GM12878 (cell line): Measurements from ENCODE around the gene MYLK3. TPM values are rescaled to one million over a fixed set of nuclear protein-coding genes. Genes with fewer than 3 reads are reported as not detected.
A peak's percentile ranks its signal among the peaks of the same experiment; 100 is the strongest.

Experiments
- BHLHE40 ChIP-seq, 2 experiments: fragments of 450-650 bp in 1 of 2; IDR thresholded peaks; 2 replicates each; pipeline ENCODE4 v1.6.1; 2011 to 2017; ENCODE audit warnings: low read depth in 2 of 2, borderline replicate concordance in 1 of 2, improper control_type of control experiment in 1 of 2, low read length in 1 of 2, mild to moderate bottlenecking in 1 of 2
- BMI1 ChIP-seq: fragments of 450-650 bp; IDR thresholded peaks from 2 replicates; pipeline ENCODE4 v1.6.1; 2016; ENCODE audit warnings: mild to moderate bottlenecking, moderate library complexity, borderline replicate concordance
- CBFB ChIP-seq: IDR thresholded peaks from 2 replicates; pipeline ENCODE4 v1.6.1; 2016; ENCODE audit warnings: antibody characterized with exemption, low read depth
- DPF2 ChIP-seq: fragments of 450-650 bp; IDR thresholded peaks from 2 replicates; pipeline ENCODE4 v1.6.1; 2017; ENCODE audit warnings: mild to moderate bottlenecking
- EP300 ChIP-seq, 2 experiments: fragments of 150-350 bp in 1 of 2; IDR thresholded peaks; 2 replicates each; pipeline ENCODE4 v1.6.1; 2011 to 2012; ENCODE audit warnings: low read depth in 2 of 2, low read length in 2 of 2, borderline replicate concordance in 1 of 2, improper control_type of control experiment in 1 of 2, inconsistent platforms in 1 of 2; ENCODE audit not compliant: control insufficient read depth in 1 of 2
- ESRRA ChIP-seq: IDR thresholded peaks from 2 replicates; pipeline ENCODE4 v1.6.1; 2012; ENCODE audit warnings: mild to moderate bottlenecking, low read length, improper control_type of control experiment
- GABPA ChIP-seq: IDR thresholded peaks from 2 replicates; pipeline ENCODE4 v1.6.1; 2014; ENCODE audit warnings: antibody characterized with exemption, low read depth, mild to moderate bottlenecking, inconsistent platforms
- HCFC1 ChIP-seq: fragments of 150-350 bp; IDR thresholded peaks from 2 replicates; pipeline ENCODE4 v1.6.1; 2014; ENCODE audit warnings: low read length
- HDAC2 ChIP-seq: fragments of 200-600 bp; sonication (generic); IDR thresholded peaks from 2 replicates; pipeline ENCODE4 v1.6.1; 2017
- HDAC6 ChIP-seq: fragments of 200-600 bp; sonication (generic); IDR thresholded peaks from one replicate; pipeline ENCODE4 v1.8.0; 2017; ENCODE audit warnings: antibody characterized with exemption; ENCODE audit not compliant: unreplicated experiment
- HDGF ChIP-seq: fragments of 450-650 bp; IDR thresholded peaks from 2 replicates; pipeline ENCODE4 v1.6.1; 2016; ENCODE audit warnings: antibody characterized with exemption
- IKZF2 ChIP-seq, 2 experiments: fragments of 450-650 bp; IDR thresholded peaks; 2 replicates each; pipeline ENCODE4 v1.6.1; 2017; ENCODE audit warnings: mild to moderate bottlenecking in 2 of 2, moderate library complexity in 2 of 2
- JUNB ChIP-seq: IDR thresholded peaks from 2 replicates; pipeline ENCODE4 v1.6.1; 2016; ENCODE audit warnings: antibody characterized with exemption, mild to moderate bottlenecking
- KDM1A ChIP-seq: fragments of 200-600 bp; sonication (generic); IDR thresholded peaks from 2 replicates; pipeline ENCODE4 v1.6.1; 2016; ENCODE audit warnings: borderline replicate concordance
- MEF2B ChIP-seq: fragments of 450-650 bp; IDR thresholded peaks from 2 replicates; pipeline ENCODE4 v1.6.1; 2018; ENCODE audit warnings: mild to moderate bottlenecking, moderate library complexity; ENCODE audit not compliant: partially characterized antibody, poor library complexity, severe bottlenecking
- MXI1 ChIP-seq: fragments of 150-350 bp; IDR thresholded peaks from 2 replicates; pipeline ENCODE4 v1.6.1; 2011; ENCODE audit warnings: low read depth, mild to moderate bottlenecking, inconsistent platforms, low read length, improper control_type of control experiment
- NFIC ChIP-seq: IDR thresholded peaks from 2 replicates; pipeline ENCODE4 v1.6.1; 2012; ENCODE audit warnings: low read depth, mild to moderate bottlenecking, inconsistent platforms, low read length, moderate library complexity
- NKRF ChIP-seq: fragments of 450-650 bp; conservative IDR thresholded peaks from 2 replicates; pipeline ENCODE4 v1.6.1; 2017; ENCODE audit warnings: mild to moderate bottlenecking, moderate library complexity
- PKNOX1 ChIP-seq: fragments of 450-650 bp; IDR thresholded peaks from 2 replicates; pipeline ENCODE4 v1.6.1; 2016; ENCODE audit warnings: mild to moderate bottlenecking
- POLR2A ChIP-seq: IDR thresholded peaks from 2 replicates; pipeline ENCODE4 v1.6.1; 2011; ENCODE audit warnings: low read depth, mild to moderate bottlenecking, low read length
- POLR2AphosphoS5 ChIP-seq: IDR thresholded peaks from 2 replicates; pipeline ENCODE4 v1.6.1; 2011; ENCODE audit warnings: mild to moderate bottlenecking, low read length, inconsistent platforms
- RAD21 ChIP-seq: IDR thresholded peaks from 2 replicates; pipeline ENCODE4 v1.6.1; 2011; ENCODE audit warnings: mild to moderate bottlenecking, low read depth, low read length, moderate library complexity; ENCODE audit not compliant: insufficient read depth
- SIN3A ChIP-seq: IDR thresholded peaks from 2 replicates; pipeline ENCODE4 v1.6.1; 2012; ENCODE audit warnings: low read depth, low read length, improper control_type of control experiment
- SMC3 ChIP-seq: IDR thresholded peaks from 2 replicates; pipeline ENCODE4 v1.6.1; 2011; ENCODE audit warnings: low read length, improper control_type of control experiment, borderline replicate concordance
- SPI1 ChIP-seq: IDR thresholded peaks from 2 replicates; pipeline ENCODE4 v1.6.1; 2011; ENCODE audit warnings: low read depth, mild to moderate bottlenecking, low read length, moderate library complexity, borderline replicate concordance; ENCODE audit not compliant: insufficient read depth
- ZNF217 ChIP-seq: fragments of 450-650 bp; IDR thresholded peaks from 2 replicates; pipeline ENCODE4 v1.6.1; 2017; ENCODE audit warnings: antibody characterized with exemption, mild to moderate bottlenecking
- polyA plus RNA-seq, 11 experiments: library from polyadenylated mRNA; depleted of rRNA in 4 of 11; unstranded in 6 of 11; stranded (reverse) in 5 of 11; fragments of >200 nt; fragmentation: Nextera tagmentation in 4 of 11; fragmentation: Illumina TruSeq in 1 of 11; extraction: Ambion mirVana in 4 of 11; extraction: Trizol in 1 of 11; gene quantifications; 1 replicate in 1 of 11; 2 replicates in 10 of 11; pipeline versions ENCODE4 v1.2.1 to v1.2.3, GENCODE V29; 2011 to 2016; ENCODE audit warnings: inconsistent platforms in 2 of 11, missing spikeins in 2 of 11, low read depth in 1 of 11
- total RNA-seq, 4 experiments: library from RNA; depleted of rRNA in 3 of 4; stranded (reverse); fragments of >200 nt in 3 of 4; fragmentation: Illumina TruSeq in 1 of 4; extraction: Trizol in 1 of 4; gene quantifications; 2 replicates each; pipeline versions ENCODE4 v1.2.1 to v1.2.3, GENCODE V29; 2013 to 2021
- TF ChIP-seq, protein P1 (sequence below): fragments of 450-650 bp; IDR thresholded peaks from 2 replicates; pipeline ENCODE4 v1.6.1; 2017; ENCODE audit warnings: low read depth, mild to moderate bottlenecking, moderate library complexity

Gene MYLK3
- total and polyA plus RNA-seq, 10 of the 15 experiments (the other 5 are each of a cell fraction or from before 2014, with no cell fraction given): 0.02 to 0.46 (median 0.17) TPM

- TF ChIP-seq EP300 (IDR thresholded peaks at IDR 0.05; ENCODE audit: borderline replicate concordance in 1 of 2, control insufficient read depth in 1 of 2, low read depth in 2 of 2, low read length in 2 of 2) (no peak), SIN3A (peak; percentile 58; the same call in 1 of the 2 replicates), MEF2B (peak; percentile 36), PKNOX1 (no peak), BMI1 (no peak), RAD21 (no peak), SPI1 (no peak), NKRF (peak; percentile 70; the same call in 1 of the 2 replicates), IKZF2 (IDR thresholded peaks at IDR 0.05) (0 out of 4 replicates have a peak, but pooled peaks of 1 of the 2 experiments have one; percentile 8), MXI1 (0 out of 2 replicates have a peak, but pooled peaks have one; percentile 11), BHLHE40 (IDR thresholded peaks at IDR 0.05; ENCODE audit: borderline replicate concordance in 1 of 2, low read depth in 2 of 2, low read length in 1 of 2) (peak in 1 of 2 experiments; percentile 74; a peak in 2 of 4 replicates), ESRRA (no peak), HDAC2 (no peak), GABPA (no peak), HCFC1 (no peak), ZNF217 (peak; percentile 19; the same call in 1 of the 2 replicates), HDGF (peak; percentile 87), POLR2A (peak; percentile 96), DPF2 (peak; percentile 86; the same call in 1 of the 2 replicates), CBFB (peak; percentile 18; the same call in 1 of the 2 replicates), NFIC (no peak; the same call in 1 of the 2 replicates), JUNB (no peak), KDM1A (no peak), SMC3 (no peak), POLR2AphosphoS5 (peak; percentile 84), HDAC6 (no peak)
- TF ChIP-seq, protein P1, sequence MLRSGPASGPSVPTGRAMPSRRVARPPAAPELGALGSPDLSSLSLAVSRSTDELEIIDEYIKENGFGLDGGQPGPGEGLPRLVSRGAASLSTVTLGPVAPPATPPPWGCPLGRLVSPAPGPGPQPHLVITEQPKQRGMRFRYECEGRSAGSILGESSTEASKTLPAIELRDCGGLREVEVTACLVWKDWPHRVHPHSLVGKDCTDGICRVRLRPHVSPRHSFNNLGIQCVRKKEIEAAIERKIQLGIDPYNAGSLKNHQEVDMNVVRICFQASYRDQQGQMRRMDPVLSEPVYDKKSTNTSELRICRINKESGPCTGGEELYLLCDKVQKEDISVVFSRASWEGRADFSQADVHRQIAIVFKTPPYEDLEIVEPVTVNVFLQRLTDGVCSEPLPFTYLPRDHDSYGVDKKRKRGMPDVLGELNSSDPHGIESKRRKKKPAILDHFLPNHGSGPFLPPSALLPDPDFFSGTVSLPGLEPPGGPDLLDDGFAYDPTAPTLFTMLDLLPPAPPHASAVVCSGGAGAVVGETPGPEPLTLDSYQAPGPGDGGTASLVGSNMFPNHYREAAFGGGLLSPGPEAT: peak; percentile 13; the same call in 1 of the 2 replicates
These were observed 41.6 kb upstream of the MYLK3 start (continued) for GRCh38 chr16:46789499-46790414.
